ENCODE measurements around the gene LOXL3.
"Not testable (repeated sequence)": the region's sequence is repeated elsewhere in the genome, so short reads cannot be mapped to it uniquely, and the experiment has no call there.

LOXL3 gene

DNA sequence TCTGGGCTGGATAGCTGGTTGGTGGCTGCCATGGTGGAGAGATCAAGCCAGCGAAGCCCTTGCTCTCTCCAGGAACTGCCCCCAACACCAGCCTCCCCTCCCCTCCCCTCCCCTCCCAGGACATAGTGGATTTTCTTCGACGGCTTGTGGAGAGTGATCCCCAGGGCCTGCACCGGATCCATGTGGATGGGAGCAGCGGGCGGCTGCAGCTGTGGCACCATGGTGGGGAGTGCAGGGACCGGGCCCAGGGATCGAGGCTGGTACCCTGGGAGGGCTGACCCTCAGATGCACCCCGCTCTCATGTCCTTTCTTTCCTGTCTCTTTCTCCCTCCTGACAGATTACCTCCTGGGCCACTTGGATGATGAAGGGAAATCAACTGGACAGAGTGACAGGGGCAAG lies 63.8 kb downstream of the LOXL3 start:
- no peak for DNase-seq

DNA sequence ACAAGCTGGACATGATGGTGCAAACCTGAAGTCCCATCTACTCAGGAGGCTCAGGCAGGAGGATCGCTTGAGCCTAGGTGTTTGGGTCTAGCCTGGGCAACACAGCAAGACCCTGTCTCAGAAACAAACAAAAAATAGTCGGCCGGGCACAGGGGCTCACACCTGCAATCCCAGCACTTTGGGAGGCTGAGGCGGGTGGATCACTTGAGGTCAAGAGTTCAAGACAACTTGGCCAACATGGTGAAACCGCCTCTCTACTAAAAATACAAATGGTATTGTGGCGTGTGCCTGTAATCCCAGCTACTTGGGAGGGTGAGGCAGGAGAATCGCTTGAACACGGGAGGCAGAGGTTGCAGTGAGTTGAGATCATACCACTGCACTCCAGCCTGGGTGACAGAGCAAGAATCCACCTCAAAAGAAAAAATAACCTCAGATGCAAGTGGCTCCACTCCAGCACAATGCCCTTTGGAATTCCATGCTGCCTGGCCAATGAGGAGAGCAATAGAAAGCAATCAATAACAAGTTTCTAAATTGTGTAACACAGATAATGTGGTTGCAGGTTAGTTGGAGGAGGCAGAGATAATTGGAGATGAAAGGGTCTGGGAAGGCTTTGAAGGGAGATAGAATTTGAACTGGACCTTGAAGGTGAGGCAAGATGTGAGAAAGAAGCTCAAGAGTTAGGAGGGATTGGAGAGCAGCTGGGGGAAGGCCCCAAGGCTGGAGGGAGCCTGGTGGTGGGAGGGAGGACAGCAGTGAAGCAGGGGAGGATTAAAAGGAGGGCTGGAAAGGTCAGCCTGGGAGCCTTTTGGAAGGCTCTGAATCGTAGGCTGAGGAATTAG lies 64.9 kb downstream of the LOXL3 start:
- no peak for DNase-seq

DNA sequence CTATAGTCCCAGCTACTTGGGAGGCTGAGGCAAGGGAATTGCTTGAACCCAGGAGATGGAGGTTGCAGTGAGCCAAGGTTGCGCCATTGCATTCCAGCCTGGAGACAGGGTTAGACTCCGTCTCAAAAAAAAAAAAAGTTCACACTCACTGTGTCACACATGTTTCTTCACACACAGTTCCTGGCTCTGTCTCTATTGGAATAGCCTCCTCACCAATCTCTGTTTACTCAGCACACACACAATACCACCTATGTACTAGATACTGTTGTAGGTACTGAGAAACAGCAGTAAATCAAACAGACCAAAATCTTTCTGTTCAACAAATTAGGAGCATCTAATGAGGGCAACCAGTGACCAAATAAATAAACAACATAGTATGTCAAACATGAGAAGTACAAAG lies 67.6 kb downstream of the LOXL3 start:
- no peak for DNase-seq

DNA sequence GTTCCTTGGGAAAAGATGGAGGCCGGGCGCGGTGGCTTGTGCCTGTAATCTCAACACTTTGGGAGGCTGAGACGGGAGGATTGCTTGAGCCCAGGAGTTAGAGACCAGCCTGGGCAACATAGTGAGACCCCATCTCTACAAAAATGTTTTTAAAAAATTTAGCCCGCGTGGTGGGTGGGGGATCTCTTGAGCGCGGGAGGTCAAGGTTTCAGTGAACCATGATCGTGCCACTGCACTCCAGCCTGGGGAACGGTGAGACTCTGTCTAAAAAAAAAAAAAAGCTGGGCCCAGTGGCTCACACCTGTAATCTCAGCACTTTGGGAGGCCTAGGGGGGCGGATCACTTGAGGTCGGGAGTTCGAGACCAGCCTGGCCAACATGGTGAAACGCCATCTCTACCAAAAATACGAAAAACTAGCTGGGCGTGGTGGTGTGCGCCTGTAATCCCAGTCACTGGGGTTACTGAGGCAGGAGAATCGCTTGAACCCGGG lies 70.0 kb downstream of the LOXL3 start:
- not testable (repeated sequence) for DNase-seq

DNA sequence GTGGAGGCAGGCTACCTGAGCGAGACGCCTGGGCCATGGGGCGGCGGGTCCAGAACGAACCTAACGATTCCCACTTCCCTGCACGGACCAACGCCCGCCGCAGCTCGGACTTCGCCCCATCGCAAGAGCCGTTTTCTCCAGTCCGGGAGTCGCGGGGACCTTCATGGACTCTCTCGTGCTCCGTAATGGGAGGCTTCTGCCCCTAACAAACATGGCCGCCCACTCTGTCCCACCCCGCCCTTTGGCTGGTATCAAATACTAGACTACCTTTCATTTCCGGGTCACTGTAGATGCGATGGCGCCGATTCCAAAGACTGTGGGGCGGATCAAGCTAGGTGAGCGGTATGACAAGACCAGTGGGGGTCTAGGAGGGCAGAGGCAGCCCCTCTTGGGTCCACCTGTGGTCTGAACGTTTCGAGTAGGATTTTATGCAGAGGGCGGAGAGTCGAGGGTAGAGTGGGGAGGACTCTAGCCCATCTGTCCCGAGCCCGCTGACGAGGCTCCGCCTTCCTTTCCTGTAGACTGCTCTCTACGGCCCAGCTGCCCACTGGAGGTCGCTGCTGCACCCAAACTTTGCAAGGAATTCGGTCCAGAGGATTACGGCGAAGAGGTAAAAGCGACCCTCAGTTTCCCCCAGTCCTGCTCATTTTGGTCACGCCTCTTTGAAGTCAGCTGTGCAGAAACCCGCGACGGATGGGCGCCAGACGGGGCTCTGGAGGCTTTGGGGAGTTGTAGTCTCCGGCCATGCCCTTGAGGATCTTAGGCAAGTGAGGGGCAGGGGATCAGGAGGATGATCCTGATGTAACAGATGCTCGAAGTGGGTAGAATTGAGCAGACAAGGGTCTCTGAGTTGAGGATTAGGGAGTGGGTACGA lies 70.7 kb downstream of the LOXL3 start, which contains the start of the genes CCDC142 and TTC31:
CCDC142 (minus strand) TSS at position 198 of the 874 bp plus-strand sequence; CDS start at position 37, 161 bp downstream.
TTC31 (plus strand) TSS at position 281 of the 874 bp plus-strand sequence; CDS start at position 296, 15 bp downstream.
- peak; percentile 93 to 95 for DNase-seq

Data from CD4-positive, alpha-beta T cell treated with Interleukin-1 beta for 1 hour (primary cell).